H9 (cell line): ENCODE measurements around the gene PRSS27. TPM values are rescaled to one million over a fixed set of nuclear protein-coding genes. Genes with fewer than 3 reads are reported as not detected.

ENCODE experiments used
- DNase-seq: peaks from one replicate; pipeline ENCODE4 v3.0.0-alpha.2; 2017
- H2AFZ ChIP-seq: one replicate; pipeline ENCODE4 v1.6.1; 2013; ENCODE audit warnings: mild to moderate bottlenecking, low read length, control low read depth, moderate library complexity
- H2AK5ac ChIP-seq: 2 replicates; pipeline ENCODE4 v1.6.1; 2013; ENCODE audit warnings: low read length, control low read depth, mixed read lengths; ENCODE audit not compliant: insufficient read length
- H2BK120ac ChIP-seq: one replicate; pipeline ENCODE4 v1.6.1; 2013; ENCODE audit warnings: low read depth, mild to moderate bottlenecking, low read length, control low read depth, inconsistent platforms; ENCODE audit not compliant: poor library complexity, severe bottlenecking
- H2BK12ac ChIP-seq: 2 replicates; pipeline ENCODE4 v1.6.1; 2013; ENCODE audit warnings: low read length, control low read depth, mixed read lengths, low read depth; ENCODE audit not compliant: insufficient read length
- H2BK15ac ChIP-seq: 2 replicates; pipeline ENCODE4 v1.6.1; 2013; ENCODE audit warnings: low read depth, low read length, control low read depth
- H2BK20ac ChIP-seq: one replicate; pipeline ENCODE4 v1.6.1; 2013; ENCODE audit warnings: low read depth, mild to moderate bottlenecking, low read length, control low read depth, inconsistent platforms; ENCODE audit not compliant: poor library complexity, severe bottlenecking
- H2BK5ac ChIP-seq: 2 replicates; pipeline ENCODE4 v1.6.1; 2013; ENCODE audit warnings: low read length, control low read depth, mixed read lengths; ENCODE audit not compliant: insufficient read length
- H3K14ac ChIP-seq: 2 replicates; pipeline ENCODE4 v1.6.1; 2013; ENCODE audit warnings: low read length, control low read depth; ENCODE audit not compliant: insufficient read depth
- H3K18ac ChIP-seq: 2 replicates; pipeline ENCODE4 v1.6.1; 2013; ENCODE audit warnings: low read depth, mild to moderate bottlenecking, mixed read lengths, low read length, control low read depth; ENCODE audit not compliant: insufficient read length
- H3K23ac ChIP-seq: 2 replicates; pipeline ENCODE4 v1.6.1; 2013; ENCODE audit warnings: low read length, control low read depth, mixed read lengths, low read depth; ENCODE audit not compliant: insufficient read length
- H3K23me2 ChIP-seq: 2 replicates; pipeline ENCODE4 v1.6.1; 2013; ENCODE audit warnings: low read depth, mild to moderate bottlenecking, mixed read lengths, low read length, control low read depth; ENCODE audit not compliant: insufficient read length, poor library complexity, severe bottlenecking
- H3K27ac ChIP-seq: 2 replicates; pipeline ENCODE4 v1.5.1; 2013; ENCODE audit warnings: low read length, control low read depth, mixed read lengths, low read depth; ENCODE audit not compliant: insufficient read length
- H3K27me3 ChIP-seq: 2 replicates; pipeline ENCODE4 v1.6.1; 2013; ENCODE audit warnings: low read length, control low read depth, inconsistent platforms; ENCODE audit not compliant: insufficient read depth
- H3K4ac ChIP-seq: 2 replicates; pipeline ENCODE4 v1.6.1; 2013; ENCODE audit warnings: low read depth, mild to moderate bottlenecking, control low read depth, inconsistent platforms, low read length, moderate library complexity
- H3K4me1 ChIP-seq: 2 replicates; pipeline ENCODE4 v1.6.1; 2013; ENCODE audit warnings: low read length, control low read depth, inconsistent platforms; ENCODE audit not compliant: insufficient read depth
- H3K4me2 ChIP-seq: 2 replicates; pipeline ENCODE4 v1.6.1; 2013; ENCODE audit warnings: low read length, control low read depth, mixed read lengths; ENCODE audit not compliant: insufficient read length, insufficient read depth
- H3K56ac ChIP-seq: 2 replicates; pipeline ENCODE4 v1.6.1; 2013; ENCODE audit warnings: low read depth, mild to moderate bottlenecking, mixed read lengths, low read length, control low read depth; ENCODE audit not compliant: insufficient read length
- H3K79me1 ChIP-seq: 2 replicates; pipeline ENCODE4 v1.6.1; 2013; ENCODE audit warnings: low read depth, mild to moderate bottlenecking, moderate library complexity, low read length, control low read depth, inconsistent platforms; ENCODE audit not compliant: insufficient read depth, poor library complexity, severe bottlenecking
- H3K79me2 ChIP-seq: 2 replicates; pipeline ENCODE4 v1.6.1; 2013; ENCODE audit warnings: low read length, control low read depth, inconsistent platforms; ENCODE audit not compliant: insufficient read depth
- H3K9ac ChIP-seq: 2 replicates; pipeline ENCODE4 v1.6.1; 2013; ENCODE audit warnings: low read length, control low read depth, mixed read lengths; ENCODE audit not compliant: insufficient read length; ENCODE audit errors: extremely low read depth
- H3K9me3 ChIP-seq: one replicate; pipeline ENCODE4 v1.6.1; 2013; ENCODE audit warnings: low read depth, low read length, inconsistent platforms; ENCODE audit not compliant: control insufficient read depth
- H3T11ph ChIP-seq: one replicate; pipeline ENCODE4 v1.6.1; 2013; ENCODE audit warnings: mild to moderate bottlenecking, low read length, control low read depth, inconsistent platforms
- H4K20me1 ChIP-seq: one replicate; pipeline ENCODE4 v1.6.1; 2013; ENCODE audit not compliant: control insufficient read depth, insufficient read length, insufficient read depth
- H4K5ac ChIP-seq: 2 replicates; pipeline ENCODE4 v1.6.1; 2013; ENCODE audit warnings: low read depth, mild to moderate bottlenecking, mixed read lengths, low read length, control low read depth; ENCODE audit not compliant: insufficient read length
- H4K8ac ChIP-seq: replicated peaks from 2 replicates; pipeline ENCODE4 v1.6.1; 2013; ENCODE audit warnings: low read length, control low read depth, mixed read lengths, low read depth; ENCODE audit not compliant: insufficient read length
- H4K91ac ChIP-seq: 2 replicates; pipeline ENCODE4 v1.6.1; 2013; ENCODE audit warnings: low read depth, mild to moderate bottlenecking, moderate library complexity, mixed read lengths, low read length, control low read depth; ENCODE audit not compliant: insufficient read length
- H3K27ac Mint-ChIP-seq, 3 experiments: 2 replicates in 2 of 3; 3 replicates in 1 of 3; pipeline ENCODE4 v1.8.0; 2020 to 2021; ENCODE audit warnings: mixed read lengths in 3 of 3, mild to moderate bottlenecking in 1 of 3, moderate library complexity in 1 of 3
- H3K27me3 Mint-ChIP-seq: 2 replicates; pipeline ENCODE4 v1.8.0; 2021; ENCODE audit warnings: low read depth, mild to moderate bottlenecking, moderate library complexity, mixed read lengths
- H3K36me3 Mint-ChIP-seq, 3 experiments: 2 replicates in 2 of 3; 3 replicates in 1 of 3; pipeline ENCODE4 v1.8.0; 2020 to 2021; ENCODE audit warnings: low read depth in 3 of 3, mixed read lengths in 3 of 3; ENCODE audit not compliant: insufficient read depth in 1 of 3
- H3K4me1 Mint-ChIP-seq, 2 experiments: 2 replicates each; pipeline ENCODE4 v1.8.0; 2020; ENCODE audit warnings: mixed read lengths in 2 of 2
- H3K4me3 Mint-ChIP-seq, 2 experiments: 2 replicates in 1 of 2; 3 replicates in 1 of 2; pipeline ENCODE4 v1.8.0; 2020 to 2021; ENCODE audit warnings: mild to moderate bottlenecking in 2 of 2, mixed read lengths in 2 of 2, moderate library complexity in 1 of 2
- H3K9me3 Mint-ChIP-seq, 2 experiments: 2 replicates in 1 of 2; 3 replicates in 1 of 2; pipeline ENCODE4 v1.8.0; 2020; ENCODE audit warnings: mild to moderate bottlenecking in 2 of 2, mixed read lengths in 2 of 2, moderate library complexity in 1 of 2
- WGBS: extraction: QIAGEN DNeasy Blood & Tissue Kit; methylation state at CpG from one replicate; pipeline ENCODE4 v1.1.7; 2013; ENCODE audit warnings: missing lambda C conversion rate, low lambda C conversion rate, mixed read lengths; ENCODE audit not compliant: insufficient read length; ENCODE audit errors: extremely low coverage; 5-methylcytosine and 5-hydroxymethylcytosine counted together
- total RNA-seq: library from RNA; stranded (reverse); gene quantifications from 2 replicates; pipeline ENCODE4 v1.2.1, GENCODE V29; 2021
- TF ChIP-seq, protein P1 (sequence below): fragments of 200-600 bp; sonication (generic); conservative IDR thresholded peaks from 3 replicates; pipeline ENCODE4 v1.8.0; 2021; ENCODE audit warnings: antibody characterized with exemption, mild to moderate bottlenecking

The PRSS27 gene
- total RNA-seq, 1 experiment from 2014 or later: 5.0 TPM

DNA sequence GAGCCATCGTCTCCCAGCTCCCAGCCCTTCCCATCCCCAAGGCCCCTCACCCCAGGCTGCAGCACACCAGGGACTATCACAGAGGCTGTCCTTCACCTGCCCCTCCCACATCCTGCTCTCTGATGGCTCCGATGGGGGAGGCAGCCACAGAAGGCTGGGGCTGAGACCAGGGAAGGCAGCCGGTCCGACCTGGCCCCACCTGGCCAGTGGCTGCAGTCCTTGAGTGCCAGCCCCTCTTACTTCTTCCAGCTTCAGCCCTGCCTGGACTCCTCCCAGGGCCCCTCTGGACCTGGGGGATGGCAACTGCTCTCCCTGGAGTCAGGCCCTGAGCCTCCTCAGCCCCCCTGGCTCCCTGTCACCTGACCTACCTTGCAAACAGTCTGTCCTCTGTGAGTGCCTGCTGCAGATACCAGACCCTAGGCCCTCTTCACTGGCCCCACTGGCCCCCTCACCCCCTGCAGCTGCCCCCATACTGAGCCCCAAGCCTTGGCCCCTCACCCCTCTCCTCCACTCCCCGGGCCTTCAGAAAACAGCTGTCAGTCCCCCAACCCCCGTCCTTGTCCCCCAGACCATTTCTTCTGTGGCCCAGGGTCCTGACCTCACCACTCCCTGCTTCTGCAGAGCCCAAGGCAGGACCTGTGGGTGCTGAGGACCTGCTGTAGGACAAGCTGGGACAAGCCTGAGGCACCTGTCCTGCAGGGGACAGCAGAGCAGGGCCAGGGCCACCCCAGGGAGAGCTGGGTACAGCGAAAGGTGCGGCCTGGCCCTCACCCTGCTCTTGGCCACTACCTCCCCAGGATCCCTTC, 19.8 kb upstream of the PRSS27 start:
- H2BK12ac ChIP-seq: no peak overlapping the region
- no peak for DNase-seq
- no peak overlapping the region for H3K4me3 Mint-ChIP-seq
- no peaks in the 10 kb centered on the region; the same call in 1 of the 2 replicates for H3K27me3 Mint-ChIP-seq
- no peak overlapping the region for H3K27ac ChIP-seq
- no peaks in the 10 kb centered on the region for H3K23me2 ChIP-seq
- no peak overlapping the region for H4K5ac ChIP-seq
- H4K20me1 ChIP-seq: no peaks in the 10 kb centered on the region
- H3K18ac ChIP-seq: no peak overlapping the region
- H4K8ac ChIP-seq: no peak overlapping the region
- H3K79me1 ChIP-seq: no peaks in the 10 kb centered on the region
- H3K27me3 ChIP-seq: no peaks in the 10 kb centered on the region
- no peaks in the 10 kb centered on the region for H3K9me3 ChIP-seq
- H3K4me1 ChIP-seq: no peaks in the 10 kb centered on the region
- H4K91ac ChIP-seq: no peak overlapping the region
- no peak overlapping the region for H3K4me2 ChIP-seq
- H3K4me1 Mint-ChIP-seq: peaks cover 6 to 21% of the 10 kb centered on the region in 2 experiments; a peak in 2 of 4 replicates
- no peak overlapping the region; a peak in 1 of 7 replicates for H3K27ac Mint-ChIP-seq
- no CpG with 5 or more reads among the region's 8 CpGs for WGBS
- no peak overlapping the region for H2AK5ac ChIP-seq
- H3K79me2 ChIP-seq: no peaks in the 10 kb centered on the region
- no peak overlapping the region; the same call in 1 of the 2 replicates for H3K14ac ChIP-seq
- H3K23ac ChIP-seq: no peak overlapping the region
- no peak overlapping the region for H3K56ac ChIP-seq
- no peak overlapping the region for H2AFZ ChIP-seq
- no peak overlapping the region for H2BK20ac ChIP-seq
- no peak overlapping the region for H2BK5ac ChIP-seq
- H2BK120ac ChIP-seq: no peak overlapping the region
- H3K9me3 Mint-ChIP-seq: no peaks in the 10 kb centered on the region
- no peaks in the 10 kb centered on the region for H3K36me3 Mint-ChIP-seq
- H3K4ac ChIP-seq: no peak overlapping the region
- TF ChIP-seq, protein P1, sequence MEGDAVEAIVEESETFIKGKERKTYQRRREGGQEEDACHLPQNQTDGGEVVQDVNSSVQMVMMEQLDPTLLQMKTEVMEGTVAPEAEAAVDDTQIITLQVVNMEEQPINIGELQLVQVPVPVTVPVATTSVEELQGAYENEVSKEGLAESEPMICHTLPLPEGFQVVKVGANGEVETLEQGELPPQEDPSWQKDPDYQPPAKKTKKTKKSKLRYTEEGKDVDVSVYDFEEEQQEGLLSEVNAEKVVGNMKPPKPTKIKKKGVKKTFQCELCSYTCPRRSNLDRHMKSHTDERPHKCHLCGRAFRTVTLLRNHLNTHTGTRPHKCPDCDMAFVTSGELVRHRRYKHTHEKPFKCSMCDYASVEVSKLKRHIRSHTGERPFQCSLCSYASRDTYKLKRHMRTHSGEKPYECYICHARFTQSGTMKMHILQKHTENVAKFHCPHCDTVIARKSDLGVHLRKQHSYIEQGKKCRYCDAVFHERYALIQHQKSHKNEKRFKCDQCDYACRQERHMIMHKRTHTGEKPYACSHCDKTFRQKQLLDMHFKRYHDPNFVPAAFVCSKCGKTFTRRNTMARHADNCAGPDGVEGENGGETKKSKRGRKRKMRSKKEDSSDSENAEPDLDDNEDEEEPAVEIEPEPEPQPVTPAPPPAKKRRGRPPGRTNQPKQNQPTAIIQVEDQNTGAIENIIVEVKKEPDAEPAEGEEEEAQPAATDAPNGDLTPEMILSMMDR: no peak
- no peak overlapping the region for H3K9ac ChIP-seq
- no peak overlapping the region for H2BK15ac ChIP-seq
- H3T11ph ChIP-seq: no peak overlapping the region
